NT2/D1 (cell line): ENCODE measurements around the gene MYL4.

Source experiments
- DNase-seq: peaks from one replicate; pipeline ENCODE4 v3.0.0-alpha.2; 2011; ENCODE audit warnings: low read depth, low spot score
- H3K27me3 ChIP-seq: 2 replicates; pipeline ENCODE4 v1.6.0; 2011; ENCODE audit warnings: mild to moderate bottlenecking; ENCODE audit not compliant: insufficient read length, insufficient read depth
- H3K36me3 ChIP-seq: 2 replicates; pipeline ENCODE4 v1.6.1; 2011; ENCODE audit warnings: mild to moderate bottlenecking, low read length, mixed read lengths; ENCODE audit not compliant: insufficient read depth, insufficient read length
- H3K4me1 ChIP-seq: 2 replicates; pipeline ENCODE4 v1.5.1; 2011; ENCODE audit not compliant: insufficient read depth, insufficient read length
- H3K4me3 ChIP-seq: 2 replicates; pipeline ENCODE4 v1.5.1; 2011; ENCODE audit warnings: low read depth; ENCODE audit not compliant: insufficient read length
- H3K9ac ChIP-seq: 2 replicates; pipeline ENCODE4 v1.6.0; 2011; ENCODE audit warnings: low read depth; ENCODE audit not compliant: insufficient read length
- H3K9me3 ChIP-seq: 2 replicates; pipeline ENCODE4 v1.5.1; 2011; ENCODE audit warnings: mild to moderate bottlenecking, low read length; ENCODE audit not compliant: insufficient read depth
- SUZ12 ChIP-seq: IDR thresholded peaks from 2 replicates; pipeline ENCODE4 v1.6.1; 2011; ENCODE audit not compliant: insufficient read length, insufficient read depth; ENCODE audit errors: extremely low read depth
- YY1 ChIP-seq: IDR thresholded peaks from 2 replicates; pipeline ENCODE4 v1.6.1; 2011; ENCODE audit not compliant: insufficient read length, insufficient read depth
- ZNF274 ChIP-seq: IDR thresholded peaks from 2 replicates; pipeline ENCODE4 v1.6.1; 2011; ENCODE audit warnings: mild to moderate bottlenecking, low read depth, low read length

The MYL4 gene

DNA sequence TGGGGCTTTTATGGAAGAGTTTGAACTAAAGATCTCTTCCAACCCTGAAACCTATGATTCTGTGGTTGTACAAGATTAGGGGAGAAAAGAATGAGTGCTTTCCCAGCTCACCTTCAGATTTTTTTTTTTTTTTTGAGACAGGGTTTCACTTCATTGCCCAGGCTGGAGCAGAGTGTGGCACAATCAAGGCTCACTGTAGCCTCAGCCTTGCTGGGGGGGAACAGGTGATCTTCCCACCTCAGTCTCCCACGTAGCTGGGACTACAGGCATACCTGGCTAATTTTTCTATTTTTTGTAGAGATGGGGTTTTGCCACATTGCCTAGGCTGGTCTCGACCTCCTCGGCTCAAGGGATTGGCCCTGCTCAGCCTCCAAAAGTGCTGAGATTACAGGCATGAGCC lies 22.7 kb downstream of the MYL4 start:
- H3K36me3 ChIP-seq, result no peaks in the 10 kb centered on the region
- peaks cover under 1% of the 10 kb centered on the region; the same call in 1 of the 2 replicates for H3K9me3 ChIP-seq
- no peak for DNase-seq
- no peaks in the 10 kb centered on the region for H3K4me1 ChIP-seq
- no peak for TF ChIP-seq SUZ12
- TF ChIP-seq ZNF274, result no peak
- TF ChIP-seq YY1, result no peak
- peaks cover 7% of the 10 kb centered on the region for H3K27me3 ChIP-seq
- no peak overlapping the region for H3K9ac ChIP-seq
- H3K4me3 ChIP-seq, result no peak overlapping the region

DNA sequence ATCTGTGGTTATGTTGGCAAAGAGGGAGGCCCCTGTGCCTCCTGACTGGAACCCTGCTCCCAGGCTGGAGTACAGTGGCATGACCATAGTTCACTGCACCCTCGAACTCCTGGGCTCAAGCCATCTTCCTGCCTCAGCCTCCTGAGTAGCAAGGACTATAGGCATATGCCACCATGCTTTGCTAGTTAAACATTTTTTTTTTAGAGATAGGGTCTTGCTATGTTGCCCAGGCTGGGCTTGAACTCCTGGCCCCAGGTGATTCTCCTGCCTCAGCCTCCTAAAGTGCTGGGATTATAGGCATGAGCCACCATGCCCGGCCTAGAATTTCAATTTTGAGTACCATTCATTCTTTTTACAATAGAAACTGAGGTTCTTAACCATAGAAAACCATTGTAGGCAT lies 23.3 kb downstream of the MYL4 start:
- H3K4me3 ChIP-seq, result no peak overlapping the region
- H3K27me3 ChIP-seq, result peaks cover 7% of the 10 kb centered on the region
- H3K9me3 ChIP-seq, result peaks cover 7% of the 10 kb centered on the region; the same call in 1 of the 2 replicates
- no peaks in the 10 kb centered on the region for H3K36me3 ChIP-seq
- no peak overlapping the region for H3K9ac ChIP-seq
- no peak for TF ChIP-seq SUZ12
- TF ChIP-seq ZNF274, result no peak
- no peak for TF ChIP-seq YY1
- DNase-seq, result no peak
- no peaks in the 10 kb centered on the region for H3K4me1 ChIP-seq

DNA sequence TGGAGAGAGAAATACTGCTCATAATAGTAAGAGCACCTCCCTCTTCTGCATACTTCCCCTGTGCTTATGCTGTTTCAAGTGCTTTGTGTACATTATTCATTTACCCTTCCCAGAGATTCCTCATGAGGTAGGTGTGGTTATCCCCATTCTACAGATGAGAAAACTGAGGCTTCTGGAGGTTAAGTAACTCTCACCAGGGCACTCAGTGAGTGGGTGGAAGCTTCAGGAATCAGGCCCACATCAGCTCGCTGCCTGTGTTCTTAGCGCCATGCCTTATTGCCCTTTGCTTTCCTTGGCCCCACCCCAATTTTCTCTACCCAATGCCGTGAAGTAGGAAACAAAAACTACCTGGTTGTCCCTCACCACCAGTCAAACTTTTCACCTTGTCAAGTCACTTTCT lies 26.4 kb downstream of the MYL4 start:
- Histone ChIP-seq H3K9me3 (peaks cover 11% of the 10 kb centered on the region; the same call in 1 of the 2 replicates), H3K27me3 (peaks cover 4% of the 10 kb centered on the region), H3K36me3 (no peaks in the 10 kb centered on the region), H3K4me1 (no peaks in the 10 kb centered on the region), H3K4me3 (no peak overlapping the region), H3K9ac (no peak overlapping the region)
- TF ChIP-seq YY1, result no peak
- TF ChIP-seq ZNF274, result no peak
- no peak for TF ChIP-seq SUZ12
- no peak for DNase-seq

DNA sequence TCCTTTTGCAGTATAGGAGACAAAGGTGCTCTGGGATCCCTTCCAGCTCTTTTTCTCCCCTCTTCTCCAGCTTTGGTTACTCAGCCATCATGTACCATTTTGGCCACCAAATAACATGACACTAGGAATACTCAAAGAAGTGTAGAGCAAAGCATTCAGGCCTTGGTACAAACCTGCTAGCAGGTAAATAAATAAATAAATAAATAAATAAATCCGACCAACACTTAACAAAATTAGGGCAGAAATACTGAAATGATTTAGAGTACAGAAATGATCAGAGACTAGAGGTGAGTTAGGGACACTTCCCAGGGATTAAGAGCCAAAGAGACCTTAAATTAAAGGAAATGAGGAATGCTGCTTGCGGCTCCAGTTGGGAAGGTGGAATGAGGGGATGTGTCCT lies 26.8 kb downstream of the MYL4 start:
- Histone ChIP-seq H3K9me3 (peaks cover 11% of the 10 kb centered on the region; the same call in 1 of the 2 replicates), H3K9ac (no peak overlapping the region), H3K27me3 (peaks cover under 1% of the 10 kb centered on the region), H3K4me3 (no peak overlapping the region), H3K4me1 (no peaks in the 10 kb centered on the region), H3K36me3 (no peaks in the 10 kb centered on the region)
- TF ChIP-seq YY1 (no peak), SUZ12 (no peak), ZNF274 (no peak)
- no peak for DNase-seq

DNA sequence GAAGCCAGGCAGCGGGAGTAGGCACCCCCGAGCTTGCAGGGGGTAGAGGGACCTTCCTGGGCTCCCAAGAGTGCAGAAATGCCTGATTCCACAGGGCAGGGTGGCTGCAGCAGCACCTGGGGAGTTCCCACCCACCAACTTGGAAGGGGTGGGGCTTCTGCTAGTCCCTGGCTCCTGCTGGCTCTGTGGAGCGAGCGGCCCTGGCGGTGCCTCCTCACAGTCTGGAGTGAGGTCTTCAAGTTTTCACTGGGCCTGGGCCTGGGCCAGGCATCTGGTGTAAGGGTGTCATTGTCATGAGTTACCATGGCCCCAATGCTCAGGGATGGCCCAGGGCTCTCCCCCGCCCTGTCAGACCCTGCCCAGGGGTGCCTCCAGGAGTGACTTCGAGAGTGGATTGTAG lies 28.7 kb downstream of the MYL4 start:
- no peak overlapping the region for H3K4me3 ChIP-seq
- H3K9me3 ChIP-seq, result peaks cover 11% of the 10 kb centered on the region; the same call in 1 of the 2 replicates
- no peak for TF ChIP-seq YY1
- no peak for TF ChIP-seq SUZ12
- no peak for TF ChIP-seq ZNF274
- no peaks in the 10 kb centered on the region for H3K27me3 ChIP-seq
- no peaks in the 10 kb centered on the region for H3K4me1 ChIP-seq
- no peaks in the 10 kb centered on the region for H3K36me3 ChIP-seq
- no peak overlapping the region for H3K9ac ChIP-seq
- no peak for DNase-seq

DNA sequence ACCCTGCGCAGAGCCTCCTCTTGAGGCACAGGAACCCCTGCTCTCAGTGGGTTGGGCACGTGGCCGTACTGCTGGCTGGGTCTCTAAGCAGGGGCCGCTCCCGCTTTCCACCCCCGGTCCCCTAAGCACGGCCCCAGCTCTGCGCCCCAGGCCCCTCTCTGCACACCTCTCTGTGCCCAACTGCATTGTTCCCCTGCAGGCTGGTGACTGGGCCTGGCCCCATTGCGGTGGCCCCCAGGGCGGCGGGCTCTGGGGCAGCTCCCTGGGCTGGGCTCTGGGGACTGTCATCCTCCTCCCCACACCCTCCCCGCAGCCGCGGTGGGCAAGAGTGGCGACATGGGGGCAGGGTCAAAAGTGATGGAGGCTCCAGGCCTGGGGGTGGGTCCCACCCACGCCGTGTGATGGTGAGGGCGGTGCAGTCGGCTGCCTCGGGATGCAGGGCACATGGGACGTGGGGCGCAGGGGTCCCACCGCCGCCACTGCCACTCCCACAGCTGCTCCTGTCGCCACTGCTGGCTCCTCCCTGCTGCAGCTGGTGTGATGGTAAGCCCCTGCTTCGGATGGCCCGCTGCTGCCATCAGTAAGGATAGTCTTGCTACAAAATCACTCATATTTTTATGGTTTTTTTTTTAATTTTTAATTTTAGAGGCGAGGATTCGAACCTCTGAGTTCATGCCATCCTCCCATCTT lies 29.3 kb downstream of the MYL4 start:
- peaks cover 11% of the 10 kb centered on the region; the same call in 1 of the 2 replicates for H3K9me3 ChIP-seq
- no peak overlapping the region for H3K9ac ChIP-seq
- no peak for TF ChIP-seq YY1
- TF ChIP-seq SUZ12, result no peak
- no peak for DNase-seq
- H3K4me1 ChIP-seq, result no peaks in the 10 kb centered on the region
- H3K4me3 ChIP-seq, result no peak overlapping the region
- no peaks in the 10 kb centered on the region for H3K27me3 ChIP-seq
- H3K36me3 ChIP-seq, result no peaks in the 10 kb centered on the region

DNA sequence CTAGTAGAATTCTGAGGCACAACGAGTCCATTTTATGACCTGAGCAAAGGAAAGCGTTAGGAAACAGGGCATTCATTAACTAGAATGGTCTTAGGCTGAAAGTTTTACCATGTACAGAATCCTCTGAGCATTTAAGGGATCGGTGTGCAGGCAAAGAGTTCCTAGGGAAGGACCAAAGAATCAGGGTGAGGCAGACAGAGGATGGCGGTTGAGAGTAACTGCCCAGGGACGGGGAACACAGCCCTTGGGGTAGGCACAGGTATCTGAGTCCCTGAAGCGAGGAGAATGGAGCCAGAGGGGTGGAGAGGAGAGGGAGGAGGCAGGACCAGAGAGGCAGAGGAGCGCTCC lies 30.4 kb downstream of the MYL4 start:
- H3K4me1 ChIP-seq, result no peaks in the 10 kb centered on the region
- H3K4me3 ChIP-seq, result no peak overlapping the region
- DNase-seq, result no peak
- H3K27me3 ChIP-seq, result peaks cover 4% of the 10 kb centered on the region
- no peaks in the 10 kb centered on the region for H3K36me3 ChIP-seq
- TF ChIP-seq ZNF274, result no peak
- no peak for TF ChIP-seq SUZ12
- TF ChIP-seq YY1, result no peak
- no peak overlapping the region for H3K9ac ChIP-seq
- peaks cover 11% of the 10 kb centered on the region; the same call in 1 of the 2 replicates for H3K9me3 ChIP-seq
